Measurements from ENCODE around the gene HSF2BP. TPM values are rescaled to one million over a fixed set of nuclear protein-coding genes. Genes with fewer than 3 reads are reported as not detected.

HSF2BP gene
- total RNA-seq, 1 experiment from 2014 or later = 0.96 TPM

Other genes with a start within 250 kb of the HSF2BP start
- 1.7 and 2.8 TPM in 2 replicates for gene SIK1, start 232.4 kb downstream of the HSF2BP start, total RNA-seq (2014; rRNA removed; shearing (Covaris generic))
- 12.1 and 13.1 TPM in 2 replicates for gene RRP1B, start 72 bp upstream of the HSF2BP start, total RNA-seq (2014; rRNA removed; shearing (Covaris generic))
- 41.3 and 41.8 TPM in 2 replicates for gene PDXK, start 59.6 kb upstream of the HSF2BP start, total RNA-seq (2014; rRNA removed; shearing (Covaris generic))
- gene CSTB, start 116.8 kb upstream of the HSF2BP start, total RNA-seq (2014; rRNA removed; shearing (Covaris generic)) = 17.6 and 25.7 TPM in 2 replicates
- 12.8 and 19.6 TPM in 2 replicates for gene RRP1, start 130.1 kb upstream of the HSF2BP start, total RNA-seq (2014; rRNA removed; shearing (Covaris generic))
- gene AGPAT3, start 205.7 kb upstream of the HSF2BP start, total RNA-seq (2014; rRNA removed; shearing (Covaris generic)) = 18.3 and 23.3 TPM in 2 replicates

Data from RPMI7951 (cell line).